GM19025 (cell line): ENCODE data around the gene SLC35C1.

Experiments
- ATAC-seq: cut with Tn5 transposase; IDR thresholded peaks from one replicate; pipeline ENCODE4 v1.9.1; 2021; ENCODE audit warnings: mild to moderate bottlenecking, low read depth, moderate library complexity; ENCODE audit not compliant: unreplicated experiment

Gene SLC35C1

DNA sequence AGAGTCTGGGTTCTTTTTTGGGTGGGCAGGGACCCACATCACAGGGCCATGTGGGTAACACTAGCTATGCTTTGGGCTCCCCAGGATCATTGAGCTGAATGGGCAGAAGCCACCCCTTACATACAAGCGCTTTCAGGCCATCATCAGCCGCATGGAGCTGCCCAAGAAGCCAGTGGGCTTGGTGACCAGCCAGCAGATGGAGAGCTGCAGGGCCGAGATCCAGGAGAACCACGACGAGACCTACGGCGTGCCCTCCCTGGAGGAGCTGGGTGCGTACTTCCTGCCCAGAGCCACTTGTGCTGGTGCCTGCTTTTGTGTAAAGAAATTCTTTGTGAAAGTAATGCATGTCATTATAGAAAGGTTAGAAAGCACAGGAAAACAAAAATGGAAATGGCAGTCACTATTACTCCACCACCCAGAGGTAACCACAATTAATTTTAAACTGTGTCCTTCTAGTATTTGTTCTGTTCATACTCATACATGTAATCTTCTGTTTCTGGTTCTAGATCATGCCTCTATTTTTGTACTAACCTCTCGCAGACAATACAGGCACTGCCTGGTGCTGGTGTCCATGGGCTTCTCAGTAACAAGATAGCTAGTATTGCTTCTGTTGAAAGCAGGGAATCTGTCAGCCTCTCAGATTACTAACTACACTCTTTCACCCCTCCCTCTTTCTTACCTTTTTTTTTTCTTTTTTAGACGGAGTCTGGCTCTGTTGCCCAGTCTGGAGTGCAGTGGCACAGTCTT, 56.0 kb downstream of the SLC35C1 start:
- ATAC-seq = no peak
